NCI-H345 (cell line): ENCODE data around the gene NRDC.

ENCODE experiments used
- DNase-seq: peaks from one replicate; lab custom pipeline; 2025; lab: John Stamatoyannopoulos, UW

The NRDC gene

GRCh38 chr1:51758310-51758709, 120.2 kb downstream of the NRDC start:
- no peak for DNase-seq

- no peak for DNase-seq
Observed at GRCh38 chr1:51756290-51756689, 122.2 kb downstream of the NRDC start.

GRCh38 chr1:51755437-51755836, 123.1 kb downstream of the NRDC start:
- no peak for DNase-seq

GRCh38 chr1:51754666-51755065, 123.9 kb downstream of the NRDC start:
- no peak for DNase-seq

- DNase-seq: no peak
Observed at GRCh38 chr1:51753969-51754368, 124.6 kb downstream of the NRDC start.

GRCh38 chr1:51752073-51752948, 126.2 kb downstream of the NRDC start:
- no peak for DNase-seq

- no peak for DNase-seq
Observed at GRCh38 chr1:51750729-51751128, 127.8 kb downstream of the NRDC start.

- no peak for DNase-seq
Observed at GRCh38 chr1:51750218-51750617, 128.3 kb downstream of the NRDC start.

- DNase-seq: no peak
Observed at GRCh38 chr1:51749151-51749550, 129.4 kb downstream of the NRDC start.

- no peak for DNase-seq
Observed at GRCh38 chr1:51745304-51745570, 133.3 kb downstream of the NRDC start.

GRCh38 chr1:51744506-51745303, 133.8 kb downstream of the NRDC start:
- DNase-seq: no peak

- DNase-seq: no peak
Observed at GRCh38 chr1:51741121-51741681, 137.3 kb downstream of the NRDC start.

- DNase-seq: no peak
Observed at GRCh38 chr1:51740652-51741051, 137.9 kb downstream of the NRDC start.
